ENCODE measurements around the gene CAPNS2. TPM values are rescaled to one million over a fixed set of nuclear protein-coding genes. Genes with fewer than 3 reads are reported as not detected.

Gene CAPNS2
- total RNA-seq, 2 experiments from 2014 or later: not detected

- DNase-seq (ENCODE audit: low spot score): no peak
- ChIA-PET CTCF (ENCODE audit: unreplicated experiment) (no interaction called here), POLR2A (interaction anchor here (0.8 kb wide), 1 partner anchor 24 kb away, joined by 6 read pairs; no protein-coding TSS in a partner anchor)
These were observed 34.3 kb upstream of the CAPNS2 start for GRCh38 chr16:55532227-55532626.

GRCh38 chr16:55534756-55535155 lies 31.7 kb upstream of the CAPNS2 start:
- ChIA-PET CTCF (ENCODE audit: unreplicated experiment) (no interaction called here), POLR2A (no interaction called here)
- Histone ChIP-seq H4K20me1 (ENCODE audit: insufficient read depth, low read length) (no peaks in the 10 kb centered on the region), H3K4me2 (ENCODE audit: low read length) (no peak overlapping the region), H3K4me3 (ENCODE audit: low read depth, low read length, poor library complexity, severe bottlenecking) (no peak overlapping the region), H3K9me3 (ENCODE audit: low read length) (no peaks in the 10 kb centered on the region), H3K27ac (ENCODE audit: low read depth, low read length, poor library complexity, severe bottlenecking) (no peak overlapping the region), H3K36me3 (ENCODE audit: insufficient read depth, low read length) (no peaks in the 10 kb centered on the region), H3K79me2 (ENCODE audit: insufficient read depth, low read depth, low read length) (no peaks in the 10 kb centered on the region), H3K9me2 (ENCODE audit: insufficient read depth, low read length) (no peaks in the 10 kb centered on the region), H2AFZ (ENCODE audit: low read length) (no peak overlapping the region), H3K4me1 (ENCODE audit: insufficient read depth, low read length, poor library complexity, severe bottlenecking) (no peaks in the 10 kb centered on the region)
- TF ChIP-seq CTCF (conservative IDR thresholded peaks at IDR 0.05; ENCODE audit: low read length) (no peak), EZH2phosphoT487 (IDR thresholded peaks at IDR 0.05; ENCODE audit: borderline replicate concordance, low read depth, low read length) (no peak)
- DNase-seq (ENCODE audit: low spot score): no peak
- no TSS peak for BruUV-seq (replicated peaks)
- intact Hi-C loops (cut with micrococcal nuclease; ENCODE audit: unreplicated experiment): no loop called here

More at GRCh38 chr16:55532227-55532626, 34.3 kb upstream of the CAPNS2 start:
- H4K20me1 ChIP-seq (ENCODE audit: insufficient read depth, low read length): no peaks in the 10 kb centered on the region
- no peaks in the 10 kb centered on the region for H3K4me1 ChIP-seq (ENCODE audit: insufficient read depth, low read length, poor library complexity, severe bottlenecking)
- intact Hi-C loops (cut with micrococcal nuclease; ENCODE audit: unreplicated experiment): no loop called here
- no peak overlapping the region for H3K27ac ChIP-seq (ENCODE audit: low read depth, low read length, poor library complexity, severe bottlenecking)
- no peaks in the 10 kb centered on the region for H3K9me3 ChIP-seq (ENCODE audit: low read length)
- H3K4me2 ChIP-seq (ENCODE audit: low read length): no peak overlapping the region
- no peak overlapping the region for H2AFZ ChIP-seq (ENCODE audit: low read length)
- no TSS peak for BruUV-seq (replicated peaks)
- H3K9me2 ChIP-seq (ENCODE audit: insufficient read depth, low read length): no peaks in the 10 kb centered on the region
- no peak overlapping the region for H3K4me3 ChIP-seq (ENCODE audit: low read depth, low read length, poor library complexity, severe bottlenecking)
- H3K36me3 ChIP-seq (ENCODE audit: insufficient read depth, low read length): no peaks in the 10 kb centered on the region
- TF ChIP-seq EZH2phosphoT487 (IDR thresholded peaks at IDR 0.05; ENCODE audit: borderline replicate concordance, low read depth, low read length) (no peak), CTCF (conservative IDR thresholded peaks at IDR 0.05; ENCODE audit: low read length) (no peak)
- no peaks in the 10 kb centered on the region for H3K79me2 ChIP-seq (ENCODE audit: insufficient read depth, low read depth, low read length)

GRCh38 chr16:55539049-55539448 lies 27.4 kb upstream of the CAPNS2 start:
- intact Hi-C loops (cut with micrococcal nuclease; ENCODE audit: unreplicated experiment): no loop called here
- Histone ChIP-seq H3K4me3 (ENCODE audit: low read depth, low read length, poor library complexity, severe bottlenecking) (no peak overlapping the region), H4K20me1 (ENCODE audit: insufficient read depth, low read length) (no peaks in the 10 kb centered on the region), H3K79me2 (ENCODE audit: insufficient read depth, low read depth, low read length) (no peaks in the 10 kb centered on the region), H3K27ac (ENCODE audit: low read depth, low read length, poor library complexity, severe bottlenecking) (no peak overlapping the region), H3K4me2 (ENCODE audit: low read length) (no peak overlapping the region), H2AFZ (ENCODE audit: low read length) (no peak overlapping the region), H3K9me2 (ENCODE audit: insufficient read depth, low read length) (no peaks in the 10 kb centered on the region), H3K36me3 (ENCODE audit: insufficient read depth, low read length) (no peaks in the 10 kb centered on the region), H3K4me1 (ENCODE audit: insufficient read depth, low read length, poor library complexity, severe bottlenecking) (no peaks in the 10 kb centered on the region), H3K9me3 (ENCODE audit: low read length) (no peaks in the 10 kb centered on the region)
- no peak for DNase-seq (ENCODE audit: low spot score)
- ChIA-PET POLR2A (no interaction called here), CTCF (ENCODE audit: unreplicated experiment) (no interaction called here)
- BruUV-seq (replicated peaks): no TSS peak
- no peak for TF ChIP-seq CTCF (conservative IDR thresholded peaks at IDR 0.05; ENCODE audit: low read length)
- TF ChIP-seq EZH2phosphoT487 (IDR thresholded peaks at IDR 0.05; ENCODE audit: borderline replicate concordance, low read depth, low read length): no peak

Measured in OCI-LY7 (cell line).